NB4 (cell line): ENCODE data around the gene SDK2.

Experiments
- CTCF ChIP-seq: IDR thresholded peaks from one replicate; pipeline ENCODE4 v1.5.1; 2012; ENCODE audit warnings: low read depth, low read length
- MAX ChIP-seq: IDR thresholded peaks from 2 replicates; pipeline ENCODE4 v1.6.1; 2011; ENCODE audit warnings: low read depth, low read length
- POLR2A ChIP-seq: IDR thresholded peaks from 2 replicates; pipeline ENCODE4 v1.6.1; 2011; ENCODE audit warnings: mild to moderate bottlenecking; ENCODE audit not compliant: insufficient read length; ENCODE audit errors: extremely low read depth

- TF ChIP-seq CTCF (no peak), POLR2A (no peak), MAX (no peak)
Measured at GRCh38 chr17:73347351-73347750, 296.9 kb downstream of the SDK2 start.
